K562 (cell line): ENCODE results near the gene UNC80. TPM values are rescaled to one million over a fixed set of nuclear protein-coding genes. Genes with fewer than 3 reads are reported as not detected.

Experiments
- ATAC-seq: fragments of 200-7000 bp; cut with Tn5 transposase; 3 replicates; pipeline ENCODE4 v1.9.1; 2020; ENCODE audit warnings: moderate library complexity
- BruUV-seq: library from RNA; stranded (reverse); fragments of 400-500 nt; replicated peaks from 2 replicates; lab custom pipeline; 2021; lab: Mats Ljungman, UMichigan
- CTCF ChIA-PET: fragments of 300-600 bp; formaldehyde crosslinking; extraction: SDS; loops from one replicate; lab custom pipeline; 2021; ENCODE audit warnings: low intra/inter-chr PET ratio; lab: Yijun Ruan, JAX
- POLR2A ChIA-PET: fragments of 300-600, 350-650 bp; sonication (Branson Sonifier 250); formaldehyde crosslinking; extraction: SDS; loops from one replicate; lab custom pipeline; 2021; ENCODE audit warnings: antibody characterized with exemption, inconsistent platforms; lab: Yijun Ruan, JAX
- DNase-seq, 4 experiments: peaks; one replicate each; pipeline versions ENCODE4 v3.0.0 to v3.0.0-alpha.2; 2011 to 2018; ENCODE audit warnings: low spot score in 3 of 4, mixed read lengths in 3 of 4; ENCODE audit errors: extremely low read depth in 1 of 4
- FAIRE-seq: peaks from 2 replicates; lab custom pipeline; 2011; peaks lifted over from hg19 to GRCh38; lab: Jason Lieb, UNC
- H2AFZ ChIP-seq: 2 replicates; pipeline ENCODE4 v1.6.0; 2011; ENCODE audit warnings: low read depth, low read length, control low read depth, inconsistent platforms
- H3K27ac ChIP-seq: fragments of 200-600 bp; 3 replicates; pipeline ENCODE4 v1.8.0; 2011; ENCODE audit warnings: low read depth, mild to moderate bottlenecking, control low read depth, inconsistent platforms, low read length, moderate library complexity, mixed read lengths; ENCODE audit errors: extremely low read depth
- H3K27me3 ChIP-seq, 2 experiments: fragments of 300-600 bp in 1 of 2; 2 replicates in 1 of 2; 3 replicates in 1 of 2; pipeline versions ENCODE4 v1.6.0 to v1.8.0; 2011; ENCODE audit warnings: inconsistent platforms in 2 of 2, low read length in 2 of 2, mild to moderate bottlenecking in 1 of 2, mixed read lengths in 1 of 2, moderate library complexity in 1 of 2; ENCODE audit not compliant: control insufficient read depth in 2 of 2, insufficient read depth in 2 of 2
- H3K36me3 ChIP-seq: fragments of 300-600 bp; 3 replicates; pipeline ENCODE4 v1.8.0; 2011; ENCODE audit warnings: mild to moderate bottlenecking, low read length, inconsistent platforms; ENCODE audit not compliant: control insufficient read depth, insufficient read depth
- H3K4me1 ChIP-seq, 2 experiments: fragments of 200-600 bp in 1 of 2; replicated peaks in 1 of 2; 2 replicates in 1 of 2; 3 replicates in 1 of 2; pipeline versions ENCODE4 v1.5.1 to v1.8.0; 2011; ENCODE audit warnings: inconsistent platforms in 2 of 2, low read length in 2 of 2, mild to moderate bottlenecking in 1 of 2, mixed read lengths in 1 of 2, moderate library complexity in 1 of 2; ENCODE audit not compliant: control insufficient read depth in 2 of 2, insufficient read depth in 2 of 2
- H3K4me2 ChIP-seq: 2 replicates; pipeline ENCODE4 v1.6.1; 2011; ENCODE audit warnings: low read length, control low read depth, inconsistent platforms, mixed read lengths; ENCODE audit not compliant: insufficient read depth
- H3K4me3 ChIP-seq: fragments of 200-600 bp; sonication (generic), shearing (Covaris generic); 2 replicates; pipeline ENCODE4 v1.5.1; 2016; ENCODE audit warnings: control low read depth, inconsistent platforms
- H3K79me2 ChIP-seq: fragments of 200-600 bp; 3 replicates; pipeline ENCODE4 v1.8.0; 2011; ENCODE audit warnings: low read length, inconsistent platforms; ENCODE audit not compliant: control insufficient read depth, insufficient read depth
- H3K9ac ChIP-seq, 2 experiments: 2 replicates each; pipeline versions ENCODE4 v1.6.0 to v1.6.1; 2011; ENCODE audit warnings: low read depth in 2 of 2, low read length in 2 of 2, control low read depth in 1 of 2, inconsistent platforms in 1 of 2, mild to moderate bottlenecking in 1 of 2, mixed read lengths in 1 of 2; ENCODE audit not compliant: insufficient read depth in 1 of 2
- H3K9me1 ChIP-seq: one replicate; pipeline ENCODE4 v1.6.0; 2011; ENCODE audit warnings: inconsistent platforms, mild to moderate bottlenecking, low read length, moderate library complexity; ENCODE audit not compliant: control insufficient read depth, insufficient read depth
- H3K9me3 ChIP-seq: replicated peaks from 2 replicates; pipeline ENCODE4 v1.5.1; 2011; ENCODE audit warnings: low read depth, low read length, inconsistent platforms; ENCODE audit not compliant: control insufficient read depth, insufficient read depth
- H4K20me1 ChIP-seq: replicated peaks from 2 replicates; pipeline ENCODE4 v1.6.1; 2011; ENCODE audit warnings: low read length, inconsistent platforms, mixed read lengths; ENCODE audit not compliant: control insufficient read depth, insufficient read depth
- ARID4B ChIP-seq: sonication (generic); formaldehyde crosslinking; IDR thresholded peaks from 2 replicates; pipeline ENCODE4 v1.8.0; 2022; ENCODE audit warnings: mild to moderate bottlenecking, missing genetic modification reagents
- ELK1 ChIP-seq: sonication (generic); formaldehyde crosslinking; IDR thresholded peaks from 2 replicates; pipeline ENCODE4 v1.8.1; 2022; ENCODE audit warnings: missing genetic modification reagents
- ETS2 ChIP-seq: IDR thresholded peaks from 2 replicates; pipeline ENCODE4 v1.6.1; 2016; ENCODE audit warnings: borderline replicate concordance, missing genetic modification characterization, mild to moderate bottlenecking, moderate library complexity, missing compliant biosample characterization; ENCODE audit not compliant: poor library complexity, severe bottlenecking
- HDAC8 ChIP-seq: fragments of 450-650 bp; IDR thresholded peaks from 2 replicates; pipeline ENCODE4 v1.6.1; 2016; ENCODE audit warnings: mild to moderate bottlenecking, missing genetic modification characterization, moderate library complexity, missing compliant biosample characterization
- HLTF ChIP-seq: fragments of 450-650 bp; IDR thresholded peaks from 2 replicates; pipeline ENCODE4 v1.6.1; 2016
- HMGN3 ChIP-seq: IDR thresholded peaks from 2 replicates; pipeline ENCODE4 v1.6.1; 2011; ENCODE audit warnings: borderline replicate concordance, low read depth, mild to moderate bottlenecking, mixed read lengths, low read length; ENCODE audit not compliant: insufficient read length; ENCODE audit errors: extremely low read depth
- ILF3 ChIP-seq: fragments of 450-650 bp; IDR thresholded peaks from 2 replicates; pipeline ENCODE4 v1.6.1; 2018; ENCODE audit warnings: antibody characterized with exemption, mild to moderate bottlenecking, moderate library complexity, borderline replicate concordance
- MAZ ChIP-seq, 2 experiments: fragments of 450-650 bp in 1 of 2; sonication (generic) in 1 of 2; formaldehyde crosslinking; IDR thresholded peaks in 1 of 2; conservative IDR thresholded peaks in 1 of 2; 2 replicates each; pipeline versions ENCODE4 v1.4.0 to v1.5.0; 2020; ENCODE audit warnings: mild to moderate bottlenecking in 1 of 2, missing genetic modification reagents in 1 of 2
- NR1H2 ChIP-seq: sonication (generic); formaldehyde crosslinking; IDR thresholded peaks from 2 replicates; pipeline ENCODE4 v1.4.0; 2020; ENCODE audit warnings: mild to moderate bottlenecking, missing genetic modification reagents
- STAT5B ChIP-seq: fragments of 250-450 bp; sonication (Bioruptor Pico); IDR thresholded peaks from 2 replicates; pipeline ENCODE4 v1.8.0; 2021; ENCODE audit warnings: mild to moderate bottlenecking, inconsistent platforms
- ZBTB2 ChIP-seq: fragments of 450-650 bp; IDR thresholded peaks from 2 replicates; pipeline ENCODE4 v1.6.1; 2016; ENCODE audit warnings: antibody characterized with exemption
- ZNF133 ChIP-seq: fragments of 250-450 bp; sonication (Bioruptor Pico); IDR thresholded peaks from 2 replicates; pipeline ENCODE4 v1.4.0; 2020; ENCODE audit warnings: mild to moderate bottlenecking
- ZNF408 ChIP-seq: fragments of 250-450 bp; sonication (Bioruptor Pico); IDR thresholded peaks from 2 replicates; pipeline ENCODE4 v1.4.0; 2020; ENCODE audit warnings: low read depth, mild to moderate bottlenecking, moderate library complexity
- WGBS: fragments of 100-300 bp; shearing (Covaris generic); methylation state at CpG from one replicate; pipeline ENCODE4 v1.1.6; 2016; ENCODE audit warnings: low coverage, mixed read lengths; ENCODE audit not compliant: insufficient coverage; ENCODE audit errors: missing lambda C conversion rate; 5-methylcytosine and 5-hydroxymethylcytosine counted together
- in situ Hi-C: fragments of 300-500 bp; cut with MboI; formaldehyde crosslinking; loops from 4 replicates; pipeline ENCODE4 v1.15.0; 2018; ENCODE audit warnings: inconsistent platforms, mixed read lengths
- intact Hi-C: fragments of 100-400 bp; cut with micrococcal nuclease; formaldehyde crosslinking; loops from 2 replicates; pipeline ENCODE4 v1.14.2; 2022
- polyA plus RNA-seq, 8 experiments: library from polyadenylated mRNA; depleted of rRNA in 4 of 8; stranded (reverse) in 5 of 8; unstranded in 3 of 8; fragments of >200 nt; fragmentation: Nextera tagmentation in 2 of 8; fragmentation: Illumina TruSeq in 1 of 8; extraction: Ambion mirVana in 2 of 8; extraction: Trizol in 1 of 8; gene quantifications; 2 replicates each; pipeline versions ENCODE4 v1.2.1 to v1.2.3, GENCODE V29; 2011 to 2014; ENCODE audit warnings: inconsistent platforms in 1 of 8, missing spikeins in 1 of 8
- total RNA-seq, 7 experiments: library from RNA; depleted of rRNA in 6 of 7; stranded (reverse); fragments of >200 nt in 6 of 7; fragmentation: Illumina TruSeq in 2 of 7; extraction: Trizol in 2 of 7; gene quantifications; 2 replicates each; pipeline versions ENCODE4 v1.2.1 to v1.2.3, GENCODE V29; 2011 to 2021; ENCODE audit warnings: low replicate concordance in 1 of 7

The UNC80 gene
- total and polyA plus RNA-seq, 9 of the 15 experiments (the other 6 are each of a cell fraction or from before 2014, with no cell fraction given): under 0.01 to 0.04 (median 0.01) TPM; not detected in 5

- TF ChIP-seq ARID4B (CRISPR knock-in tag) (no peak), MAZ (CRISPR knock-in tag; conservative IDR thresholded peaks at IDR 0.05 in 1 of 2, IDR thresholded peaks at IDR 0.05 in 1 of 2) (no peak)
These were observed 46.2 kb downstream of the UNC80 start (continued) for GRCh38 chr2:209817844-209818271.

- H3K36me3 ChIP-seq: no peaks in the 10 kb centered on the region
- no peak overlapping the region for H3K4me2 ChIP-seq
- POLR2A ChIA-PET: no interaction called here
- 0% methylated on average over 7 of the region's 7 CpGs for WGBS
- no peaks in the 10 kb centered on the region for H3K9me3 ChIP-seq
- no peaks in the 10 kb centered on the region for H3K4me1 ChIP-seq
- no peak overlapping the region for H3K4me3 ChIP-seq
- H3K27me3 ChIP-seq: no peaks in the 10 kb centered on the region
- H3K9me1 ChIP-seq: no peaks in the 10 kb centered on the region
- in situ Hi-C loops: no loop called here
- H3K27ac ChIP-seq: no peak overlapping the region
- ATAC-seq (no peak), DNase-seq (no peak), FAIRE-seq (no peak)
- H3K9ac ChIP-seq: no peak overlapping the region
- H4K20me1 ChIP-seq: no peaks in the 10 kb centered on the region
- intact Hi-C loops: no loop called here
- CTCF ChIA-PET: no interaction called here
- H3K79me2 ChIP-seq: no peaks in the 10 kb centered on the region
- H2AFZ ChIP-seq: no peak overlapping the region
- BruUV-seq: no TSS peak
- TF ChIP-seq NR1H2 (CRISPR knock-in tag) (no peak), ZBTB2 (no peak), ELK1 (CRISPR knock-in tag) (no peak), ILF3 (no peak), HLTF (no peak), STAT5B (CRISPR knock-in tag) (no peak), ZNF408 (CRISPR knock-in tag) (no peak), ZNF133 (no peak), HMGN3 (no peak), ETS2 (tag) (no peak), HDAC8 (no peak)
These were observed 47.3 kb downstream of the UNC80 start for GRCh38 chr2:209818939-209819338.
